DOHH2 (cell line): Measurements from ENCODE around the gene RAX2.

Experiments used
- CTCF ChIP-seq: fragments of 200-600 bp; sonication (generic); IDR thresholded peaks from one replicate; pipeline ENCODE4 v1.5.1; 2014; ENCODE audit warnings: antibody characterized with exemption, mild to moderate bottlenecking, low read depth, low read length; ENCODE audit not compliant: poor library complexity, severe bottlenecking
- EZH2phosphoT487 ChIP-seq: fragments of 200-600 bp; sonication (generic); IDR thresholded peaks from 2 replicates; pipeline ENCODE4 v1.6.1; 2017; ENCODE audit warnings: borderline replicate concordance, mild to moderate bottlenecking, antibody characterized with exemption, low read length, moderate library complexity, mixed read lengths

- no peak for TF ChIP-seq CTCF
- no peak for TF ChIP-seq EZH2phosphoT487
Measured at GRCh38 chr19:3720349-3720917, 51.6 kb downstream of the RAX2 start.
